Rectal smooth muscle tissue (tissue), 1 donor: ENCODE data around the gene FAM229A.
A peak's percentile ranks its signal among the peaks of the same experiment; 100 is the strongest.

Source experiments
- H3K27ac ChIP-seq: one replicate; pipeline ENCODE4 v1.7.0; 2013; ENCODE audit warnings: low read depth, low read length, inconsistent platforms
- H3K27me3 ChIP-seq: one replicate; pipeline ENCODE4 v1.7.0; 2013; ENCODE audit warnings: low read length; ENCODE audit not compliant: control insufficient read depth, insufficient read depth
- H3K36me3 ChIP-seq: one replicate; pipeline ENCODE4 v1.7.0; 2013; ENCODE audit warnings: low read length; ENCODE audit not compliant: control insufficient read depth, insufficient read depth
- H3K4me1 ChIP-seq: one replicate; pipeline ENCODE4 v1.7.0; 2013; ENCODE audit warnings: low read length; ENCODE audit not compliant: control insufficient read depth, insufficient read depth
- H3K4me3 ChIP-seq: one replicate; pipeline ENCODE4 v1.7.0; 2013; ENCODE audit warnings: low read length
- H3K9ac ChIP-seq: one replicate; pipeline ENCODE4 v1.7.0; 2013; ENCODE audit warnings: low read length

Gene FAM229A

GRCh38 chr1:32352831-32353383 lies 9.4 kb downstream of the FAM229A start:
- Histone ChIP-seq H3K27ac (no peak overlapping the region), H3K36me3 (no peaks in the 10 kb centered on the region), H3K4me3 (no peak overlapping the region), H3K4me1 (peaks cover 3% of the 10 kb centered on the region), H3K27me3 (no peaks in the 10 kb centered on the region), H3K9ac (no peak overlapping the region)

DNA sequence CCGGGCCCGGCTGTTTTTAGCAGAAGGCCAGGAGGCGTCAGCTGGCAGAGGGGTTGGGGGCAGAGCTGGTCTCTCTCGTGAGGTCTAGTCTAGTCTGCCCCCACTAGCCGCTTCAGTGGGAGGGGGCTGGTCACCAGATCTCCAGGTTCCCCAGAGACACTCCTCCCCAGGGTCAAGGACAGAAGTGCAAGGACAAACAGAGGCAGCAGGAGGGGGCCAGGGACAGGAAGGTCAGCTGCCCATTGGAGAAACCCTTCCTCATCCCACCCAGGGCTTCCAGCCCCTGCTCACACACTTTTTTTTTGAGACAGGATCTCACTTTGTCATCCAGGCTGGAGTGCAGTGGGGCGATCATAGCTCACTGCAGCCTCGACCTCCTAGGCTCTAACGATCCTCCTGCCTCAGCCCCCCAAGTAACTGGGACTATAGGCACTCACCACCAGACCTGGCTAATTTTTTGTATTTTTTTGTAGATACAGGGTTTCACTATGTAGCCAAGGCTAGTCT lies 10.0 kb downstream of the FAM229A start:
- peak overlapping the region; percentile 87 for H3K27ac ChIP-seq
- H3K27me3 ChIP-seq, result no peaks in the 10 kb centered on the region
- H3K4me3 ChIP-seq, result peak overlapping the region; percentile 75
- H3K4me1 ChIP-seq, result peaks cover 3% of the 10 kb centered on the region
- no peak overlapping the region for H3K9ac ChIP-seq
- H3K36me3 ChIP-seq, result no peaks in the 10 kb centered on the region

- peak overlapping the region; percentile 36 for H3K9ac ChIP-seq
- H3K27me3 ChIP-seq, result no peaks in the 10 kb centered on the region
- H3K36me3 ChIP-seq, result no peaks in the 10 kb centered on the region
- H3K4me1 ChIP-seq, result peaks cover 3% of the 10 kb centered on the region
- peak overlapping the region; percentile 75 for H3K4me3 ChIP-seq
- H3K27ac ChIP-seq, result peak overlapping the region; percentile 87
These were observed 10.7 kb downstream of the FAM229A start for GRCh38 chr1:32351399-32352238.

DNA sequence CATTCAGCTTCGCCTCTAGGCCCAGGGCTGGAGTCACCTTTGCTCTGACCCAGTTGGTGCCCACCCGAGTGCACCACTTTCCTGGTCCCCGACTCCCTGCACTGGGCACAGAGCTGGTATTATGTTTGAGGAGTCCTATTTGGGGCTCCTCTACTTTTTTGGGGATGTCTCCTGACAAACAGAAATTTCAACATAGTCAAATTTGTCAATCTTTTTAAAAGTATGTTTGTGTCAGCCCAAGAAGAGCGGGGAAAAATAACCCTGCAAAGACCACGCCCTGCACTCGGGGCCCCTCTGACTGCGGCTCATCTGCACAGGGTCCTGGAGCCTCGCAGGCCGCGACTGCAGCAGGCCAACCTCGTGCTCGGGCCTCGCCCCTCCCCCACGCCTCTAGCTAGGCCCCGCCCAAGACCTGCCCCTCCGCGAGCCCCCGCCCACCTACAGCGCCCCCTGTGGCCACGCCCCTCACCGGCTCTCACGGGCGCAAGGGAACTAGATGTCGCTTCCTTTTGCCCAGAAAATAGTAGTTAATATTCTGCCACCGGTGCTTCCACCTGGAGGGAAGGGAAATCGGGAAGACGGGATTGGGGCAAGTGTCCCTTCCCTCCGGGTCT lies 11.4 kb downstream of the FAM229A start:
- Histone ChIP-seq H3K27me3 (no peaks in the 10 kb centered on the region), H3K9ac (no peak overlapping the region), H3K4me1 (peaks cover 3% of the 10 kb centered on the region), H3K27ac (peak overlapping the region; percentile 62), H3K36me3 (no peaks in the 10 kb centered on the region), H3K4me3 (peak overlapping the region; percentile 73)

GRCh38 chr1:32349211-32349708 lies 13.0 kb downstream of the FAM229A start:
- Histone ChIP-seq H3K36me3 (no peaks in the 10 kb centered on the region), H3K9ac (no peak overlapping the region), H3K27me3 (no peaks in the 10 kb centered on the region), H3K27ac (no peak overlapping the region), H3K4me1 (peaks cover 3% of the 10 kb centered on the region), H3K4me3 (no peak overlapping the region)

GRCh38 chr1:32346532-32347157 lies 15.6 kb downstream of the FAM229A start:
- Histone ChIP-seq H3K27ac (no peak overlapping the region), H3K27me3 (no peaks in the 10 kb centered on the region), H3K9ac (no peak overlapping the region), H3K36me3 (no peaks in the 10 kb centered on the region), H3K4me3 (no peak overlapping the region), H3K4me1 (no peaks in the 10 kb centered on the region)

DNA sequence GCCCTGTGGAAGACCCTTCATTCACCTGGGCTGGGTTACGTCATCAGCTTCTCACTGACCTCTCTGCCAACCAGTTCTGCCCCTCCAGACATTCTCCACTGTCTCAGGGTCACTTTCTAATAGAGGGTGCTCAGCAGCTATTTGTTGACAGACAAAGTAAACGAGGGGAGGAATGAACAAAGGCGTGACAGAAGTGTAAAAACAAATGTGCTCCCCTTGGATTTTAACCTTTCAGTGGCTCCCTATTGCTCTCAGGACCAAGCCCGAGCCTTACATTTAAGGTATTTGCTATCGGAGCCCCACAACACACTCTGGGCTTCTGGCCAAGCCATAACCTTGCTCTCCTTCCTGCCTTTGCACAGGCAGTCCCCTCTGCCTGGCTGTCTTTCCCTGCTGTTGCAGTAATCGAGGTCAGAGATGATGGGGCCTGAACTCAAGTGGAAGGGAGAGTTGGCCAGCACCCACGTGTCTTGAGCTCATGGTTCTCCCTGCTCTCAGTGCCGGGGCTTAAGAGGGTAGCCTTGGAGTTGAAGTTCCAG lies 16.9 kb downstream of the FAM229A start:
- Histone ChIP-seq H3K27ac (no peak overlapping the region), H3K36me3 (no peaks in the 10 kb centered on the region), H3K4me1 (no peaks in the 10 kb centered on the region), H3K27me3 (no peaks in the 10 kb centered on the region), H3K4me3 (no peak overlapping the region), H3K9ac (no peak overlapping the region)

DNA sequence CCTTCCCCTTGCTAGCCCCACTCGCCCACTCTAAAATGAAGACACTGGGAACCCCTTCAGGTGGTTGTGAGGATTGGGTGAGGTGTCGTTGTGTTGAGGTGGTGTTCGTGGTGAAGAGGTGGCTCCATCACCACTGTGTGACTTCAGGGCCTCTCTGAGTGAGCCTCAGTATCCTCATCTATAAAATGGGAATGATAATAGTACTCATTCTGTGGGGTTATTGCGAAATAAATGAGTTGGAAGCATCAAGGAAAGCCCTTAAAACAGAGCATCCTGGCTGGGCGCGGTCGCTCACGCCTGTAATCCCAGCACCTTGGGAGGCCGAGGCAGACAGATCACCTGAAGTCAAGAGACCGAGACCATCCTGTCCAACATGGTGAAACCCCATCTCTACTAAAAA lies 19.6 kb downstream of the FAM229A start:
- no peak overlapping the region for H3K9ac ChIP-seq
- no peaks in the 10 kb centered on the region for H3K4me1 ChIP-seq
- no peak overlapping the region for H3K27ac ChIP-seq

DNA sequence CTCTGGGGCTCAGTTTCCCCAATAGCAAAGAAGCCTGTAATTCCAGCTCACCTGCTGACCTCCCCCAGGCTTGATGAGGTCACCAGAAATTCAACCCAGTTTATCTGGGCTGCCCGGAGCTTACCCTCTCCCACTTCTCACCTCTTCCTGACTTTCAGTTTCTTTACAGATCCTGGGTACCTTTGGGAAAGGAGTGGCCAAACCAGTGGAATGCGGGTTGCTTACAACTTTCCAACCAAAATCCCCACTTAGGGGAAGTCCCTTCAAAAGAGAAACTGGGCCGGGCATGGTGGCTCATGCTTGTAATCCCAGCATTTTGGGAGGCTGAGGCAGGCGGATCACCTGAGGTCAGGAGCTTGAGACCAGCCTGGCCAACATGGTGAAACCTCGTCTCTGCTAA lies 20.3 kb downstream of the FAM229A start:
- Histone ChIP-seq H3K27me3 (no peaks in the 10 kb centered on the region), H3K36me3 (no peaks in the 10 kb centered on the region), H3K4me3 (no peak overlapping the region), H3K9ac (no peak overlapping the region), H3K4me1 (no peaks in the 10 kb centered on the region), H3K27ac (no peak overlapping the region)

More for the DNA sequence above, 19.6 kb downstream of the FAM229A start:
- no peaks in the 10 kb centered on the region for H3K36me3 ChIP-seq
- no peaks in the 10 kb centered on the region for H3K27me3 ChIP-seq
- no peak overlapping the region for H3K4me3 ChIP-seq

GRCh38 chr1:32341186-32341757 lies 21.0 kb downstream of the FAM229A start:
- H3K27ac ChIP-seq, result no peak overlapping the region
- no peaks in the 10 kb centered on the region for H3K4me1 ChIP-seq
- H3K9ac ChIP-seq, result no peak overlapping the region
- no peak overlapping the region for H3K4me3 ChIP-seq
- no peaks in the 10 kb centered on the region for H3K27me3 ChIP-seq
- H3K36me3 ChIP-seq, result no peaks in the 10 kb centered on the region

DNA sequence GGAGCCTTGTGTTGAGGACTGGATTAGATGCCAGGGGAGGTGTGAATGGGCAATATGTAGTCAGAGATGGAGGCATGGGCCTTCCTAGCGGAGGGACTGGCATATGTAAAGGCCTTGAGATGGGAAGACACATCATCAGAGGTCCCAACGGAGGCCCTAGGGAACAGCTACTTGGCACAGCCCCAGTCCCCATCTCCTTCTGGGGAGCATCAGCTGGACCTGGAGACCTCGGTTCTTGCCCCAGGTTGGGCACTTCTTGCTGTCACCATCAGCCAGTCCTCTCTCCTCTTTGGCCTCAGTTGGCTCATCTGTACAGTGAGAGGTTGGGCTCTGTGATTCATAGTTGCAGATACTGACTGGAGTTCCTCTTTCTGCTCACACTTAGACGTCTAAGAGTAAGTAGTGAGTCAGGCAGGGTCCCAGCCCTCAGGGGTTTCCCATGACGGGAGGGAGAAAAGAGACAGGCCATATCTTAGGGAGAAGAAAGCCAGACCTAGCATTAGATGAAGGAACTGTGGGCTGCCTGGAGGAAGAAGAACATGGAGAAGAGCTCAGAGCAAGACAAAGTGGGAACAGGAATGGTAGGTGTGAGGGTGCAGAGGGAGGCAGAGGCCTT lies 22.8 kb downstream of the FAM229A start:
- Histone ChIP-seq H3K27me3 (no peaks in the 10 kb centered on the region), H3K27ac (no peak overlapping the region), H3K4me1 (peaks cover 3% of the 10 kb centered on the region), H3K9ac (no peak overlapping the region), H3K36me3 (no peaks in the 10 kb centered on the region), H3K4me3 (no peak overlapping the region)
